ENCODE results near the gene PKD2.

- TF ChIP-seq CTCF (IDR thresholded peaks at IDR 0.05) (no peak), POLR2A (IDR thresholded peaks at IDR 0.05) (no peak)
Observed at GRCh38 chr4:88018466-88018865, 11.0 kb downstream of the PKD2 start.

Measured in adrenal gland (tissue), 5 donors.